HEK293T (cell line): Measurements from ENCODE around the gene OPA3.

Source experiments
- ARNT ChIP-seq: fragments of 450-650 bp; IDR thresholded peaks from 2 replicates; pipeline ENCODE4 v1.6.1; 2017; ENCODE audit warnings: mild to moderate bottlenecking
- BHLHE40 ChIP-seq: fragments of 450-650 bp; IDR thresholded peaks from 2 replicates; pipeline ENCODE4 v1.6.1; 2016; ENCODE audit warnings: mild to moderate bottlenecking, moderate library complexity, borderline replicate concordance
- CTBP1 ChIP-seq: fragments of 450-650 bp; IDR thresholded peaks from 2 replicates; pipeline ENCODE4 v1.6.1; 2016; ENCODE audit warnings: borderline replicate concordance
- FOXA1 ChIP-seq: fragments of 450-650 bp; IDR thresholded peaks from 2 replicates; pipeline ENCODE4 v1.6.1; 2016; ENCODE audit warnings: mild to moderate bottlenecking
- FOXK2 ChIP-seq: fragments of 450-650 bp; IDR thresholded peaks from 2 replicates; pipeline ENCODE4 v1.6.1; 2016; ENCODE audit warnings: mild to moderate bottlenecking
- FOXM1 ChIP-seq: fragments of 450-650 bp; IDR thresholded peaks from 2 replicates; pipeline ENCODE4 v1.6.1; 2017; ENCODE audit warnings: mild to moderate bottlenecking, borderline replicate concordance
- LEF1 ChIP-seq: fragments of 450-650 bp; IDR thresholded peaks from 2 replicates; pipeline ENCODE4 v1.6.1; 2017; ENCODE audit warnings: mild to moderate bottlenecking, borderline replicate concordance
- SP1 ChIP-seq: fragments of 450-650 bp; IDR thresholded peaks from 2 replicates; pipeline ENCODE4 v1.6.1; 2017
- SUZ12 ChIP-seq: fragments of 450-650 bp; IDR thresholded peaks from 2 replicates; pipeline ENCODE4 v1.6.1; 2016; ENCODE audit warnings: mild to moderate bottlenecking
- TARDBP ChIP-seq: fragments of 450-650 bp; IDR thresholded peaks from 2 replicates; pipeline ENCODE4 v1.6.1; 2016
- ZNF384 ChIP-seq: fragments of 450-650 bp; IDR thresholded peaks from 2 replicates; pipeline ENCODE4 v1.6.1; 2016
- TF ChIP-seq, protein P1 (sequence below): fragments of 450-650 bp; IDR thresholded peaks from 2 replicates; pipeline ENCODE4 v1.6.1; 2016

DNA sequence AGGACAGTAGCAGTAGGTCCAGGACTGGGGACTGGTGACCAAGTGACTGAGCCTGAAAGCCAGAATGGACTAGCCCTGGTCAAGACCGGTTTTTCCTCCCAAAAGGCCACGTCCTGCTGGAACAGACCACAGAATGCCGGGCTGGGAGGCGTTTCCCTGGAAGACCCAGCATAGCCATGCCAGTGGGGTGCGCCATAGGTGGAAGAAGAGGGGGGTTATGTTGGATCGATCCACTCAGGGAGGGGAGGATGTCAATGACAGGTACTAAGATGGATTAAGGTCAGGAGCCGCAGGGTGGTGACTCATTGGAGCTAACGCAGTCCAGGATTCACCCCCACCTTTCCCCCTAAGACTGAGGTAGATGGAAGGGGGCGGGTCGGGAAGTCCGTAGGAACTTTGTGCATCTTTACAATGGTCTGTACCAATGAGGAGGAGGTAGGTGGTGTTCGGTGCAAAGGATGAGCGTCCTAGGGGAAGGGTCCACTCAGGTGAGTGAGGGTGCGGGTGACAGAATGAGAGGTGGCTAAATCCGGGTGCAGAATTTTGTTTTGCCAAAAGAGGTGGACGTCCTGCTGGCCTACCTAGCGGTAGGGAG, 56.4 kb downstream of the OPA3 start:
- no peak for TF ChIP-seq TARDBP
- TF ChIP-seq LEF1, result no peak
- TF ChIP-seq ZNF384, result no peak
- TF ChIP-seq SP1, result no peak
- TF ChIP-seq, protein P1, sequence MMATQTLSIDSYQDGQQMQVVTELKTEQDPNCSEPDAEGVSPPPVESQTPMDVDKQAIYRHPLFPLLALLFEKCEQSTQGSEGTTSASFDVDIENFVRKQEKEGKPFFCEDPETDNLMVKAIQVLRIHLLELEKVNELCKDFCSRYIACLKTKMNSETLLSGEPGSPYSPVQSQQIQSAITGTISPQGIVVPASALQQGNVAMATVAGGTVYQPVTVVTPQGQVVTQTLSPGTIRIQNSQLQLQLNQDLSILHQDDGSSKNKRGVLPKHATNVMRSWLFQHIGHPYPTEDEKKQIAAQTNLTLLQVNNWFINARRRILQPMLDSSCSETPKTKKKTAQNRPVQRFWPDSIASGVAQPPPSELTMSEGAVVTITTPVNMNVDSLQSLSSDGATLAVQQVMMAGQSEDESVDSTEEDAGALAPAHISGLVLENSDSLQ, result no peak
- TF ChIP-seq BHLHE40, result no peak
- TF ChIP-seq FOXA1, result no peak
- no peak for TF ChIP-seq CTBP1
- no peak for TF ChIP-seq FOXM1
- TF ChIP-seq SUZ12, result no peak
- no peak for TF ChIP-seq ARNT
- TF ChIP-seq FOXK2, result no peak
